Eye (tissue), 1 donor: Measurements from ENCODE around the gene POLR3K.

Experiments
- DNase-seq: peaks from one replicate; pipeline ENCODE4 v3.0.0-alpha.2; 2015

Gene POLR3K

DNA sequence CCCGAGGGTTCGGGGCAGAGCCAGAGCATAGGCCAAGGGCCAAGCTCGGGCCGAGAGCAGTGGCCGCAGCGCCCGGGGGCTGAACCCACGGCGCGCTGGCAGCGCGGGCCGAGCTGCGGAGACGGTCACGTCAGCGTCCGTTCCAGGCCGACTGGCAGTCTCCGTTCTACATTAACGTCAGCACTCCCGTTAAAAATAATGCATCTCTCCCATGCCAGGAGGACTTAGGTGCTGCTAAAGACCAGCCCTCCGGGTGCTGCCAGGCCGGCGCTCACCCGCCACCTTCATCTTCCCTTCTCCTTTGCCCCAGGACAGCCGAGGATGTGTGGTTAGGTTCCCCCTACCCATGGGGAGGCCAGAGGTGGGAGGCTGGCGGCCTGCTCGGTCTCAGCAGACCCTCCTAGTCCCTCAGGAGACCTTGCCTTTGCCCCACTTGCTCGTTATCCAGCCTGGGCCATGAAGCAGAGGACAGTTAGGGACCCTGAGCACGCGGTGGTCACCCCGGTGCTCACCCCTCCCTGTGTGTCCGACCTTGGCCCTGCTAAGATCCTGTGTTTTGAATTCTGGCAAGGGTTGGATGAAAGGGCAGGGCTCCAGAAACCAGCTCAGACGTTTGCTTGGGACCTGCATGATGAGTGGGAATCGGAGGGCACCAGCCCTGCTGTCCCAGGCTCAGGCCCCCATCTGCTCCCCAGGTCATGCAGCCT, 25.2 kb upstream of the POLR3K start:
- DNase-seq: peak; percentile 62

- DNase-seq: peak; percentile 91
Observed at GRCh38 chr16:77807-78443, 24.5 kb upstream of the POLR3K start, which contains the start of gene MPG. TSS of gene MPG (plus strand) at chr16:78225. CDS start at chr16:78310, 85 bp downstream.

GRCh38 chr16:77273-77806, 23.9 kb upstream of the POLR3K start:
- DNase-seq: peak; percentile 73

DNA sequence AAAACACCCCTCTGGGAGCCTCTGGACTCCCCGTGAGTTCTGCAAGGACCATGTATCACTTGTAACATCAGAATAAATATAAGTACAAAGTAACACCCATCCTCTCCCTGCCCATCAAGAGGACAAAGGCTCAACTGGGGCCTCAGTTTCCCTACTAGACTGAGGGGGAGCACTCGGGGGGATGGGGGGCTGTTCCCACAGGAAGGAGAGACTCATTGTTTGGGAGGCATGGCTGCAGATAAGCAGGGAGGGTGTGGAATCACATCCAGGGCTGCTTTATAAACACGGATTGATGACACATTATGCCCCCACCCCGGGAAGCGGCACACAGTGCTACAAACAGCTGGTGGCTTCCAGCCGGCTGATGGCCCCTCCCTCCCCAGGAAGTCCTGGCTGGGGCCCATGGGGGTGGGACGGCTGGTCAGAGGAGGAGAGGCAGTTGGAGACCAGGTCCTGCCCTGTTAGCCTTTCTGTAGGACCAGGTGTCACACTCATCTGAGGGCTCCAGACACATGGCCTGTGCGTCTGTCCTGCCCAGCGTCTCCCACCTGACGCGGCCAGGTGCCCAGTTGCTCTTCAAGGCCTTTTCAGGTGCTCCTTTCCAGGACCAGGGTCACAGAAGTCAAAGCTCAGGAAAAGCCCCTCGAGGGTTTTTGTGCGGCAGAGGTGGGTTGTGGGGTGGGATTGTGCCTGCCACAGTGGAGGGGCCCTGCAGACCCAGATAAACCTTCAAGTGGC, 23.3 kb upstream of the POLR3K start:
- DNase-seq: no peak

- DNase-seq: peak; percentile 50
Observed at GRCh38 chr16:75580-76501, 22.4 kb upstream of the POLR3K start.

DNA sequence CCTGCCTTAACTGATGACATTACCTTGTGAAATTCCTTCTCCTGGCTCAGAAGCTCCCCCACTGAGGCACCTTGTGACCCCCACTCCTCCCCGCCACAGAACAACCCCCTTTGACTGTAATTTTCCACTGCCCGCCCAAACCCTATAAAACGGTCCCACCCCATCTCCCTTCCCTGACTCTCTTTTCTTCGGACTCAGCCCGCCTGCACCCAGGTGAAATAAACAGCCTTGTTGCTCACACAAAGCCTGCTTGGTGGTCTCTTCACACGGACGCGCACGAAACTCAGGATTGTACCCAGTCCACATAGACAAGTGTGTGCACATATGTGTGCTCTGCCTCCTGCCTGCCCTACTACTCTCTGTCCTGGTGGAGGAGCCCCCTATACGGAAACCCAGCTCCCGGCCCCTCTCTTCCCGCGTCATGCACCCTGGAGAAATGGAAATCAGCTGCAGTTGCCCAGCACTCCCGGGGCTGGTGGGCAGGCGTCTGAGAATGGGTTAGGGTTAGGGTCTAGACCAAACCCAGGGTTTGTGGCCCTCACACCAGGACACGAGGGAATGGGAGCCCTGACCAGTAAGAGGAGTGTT, 21.4 kb upstream of the POLR3K start:
- DNase-seq: no peak

DNA sequence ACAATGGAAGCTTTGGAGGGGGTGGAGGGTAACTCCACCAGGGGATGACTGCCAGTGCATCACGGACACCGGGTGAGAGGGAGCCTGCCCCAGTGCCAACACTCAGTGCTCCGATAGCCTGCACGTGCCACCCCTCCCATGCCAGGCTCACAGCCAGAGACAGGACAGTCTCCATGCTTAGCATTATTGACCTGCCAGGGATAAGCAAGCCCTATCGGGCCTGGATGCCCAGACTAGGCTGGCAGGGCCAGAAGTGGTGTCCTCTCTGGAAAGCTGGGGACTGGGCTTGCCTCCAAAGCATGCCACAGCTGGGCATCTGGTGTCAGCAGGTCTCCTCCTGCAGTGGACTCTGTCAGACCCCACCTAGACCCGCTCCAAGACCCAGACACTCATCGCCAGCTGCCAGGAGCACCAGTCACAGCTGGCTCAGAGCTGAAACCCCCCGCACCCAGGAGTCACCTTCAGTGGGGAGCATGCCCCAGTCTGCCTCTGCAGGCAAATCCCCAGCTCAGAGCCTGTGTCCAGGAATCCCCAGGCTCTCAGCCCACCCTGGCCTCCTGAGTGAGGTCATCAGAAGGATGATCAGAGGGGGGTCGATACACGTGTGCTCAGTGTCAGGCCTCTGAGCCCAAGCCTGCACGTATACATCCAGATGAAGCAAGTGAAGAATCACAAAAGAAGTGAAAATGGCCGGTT, 20.8 kb upstream of the POLR3K start:
- DNase-seq: no peak

DNA sequence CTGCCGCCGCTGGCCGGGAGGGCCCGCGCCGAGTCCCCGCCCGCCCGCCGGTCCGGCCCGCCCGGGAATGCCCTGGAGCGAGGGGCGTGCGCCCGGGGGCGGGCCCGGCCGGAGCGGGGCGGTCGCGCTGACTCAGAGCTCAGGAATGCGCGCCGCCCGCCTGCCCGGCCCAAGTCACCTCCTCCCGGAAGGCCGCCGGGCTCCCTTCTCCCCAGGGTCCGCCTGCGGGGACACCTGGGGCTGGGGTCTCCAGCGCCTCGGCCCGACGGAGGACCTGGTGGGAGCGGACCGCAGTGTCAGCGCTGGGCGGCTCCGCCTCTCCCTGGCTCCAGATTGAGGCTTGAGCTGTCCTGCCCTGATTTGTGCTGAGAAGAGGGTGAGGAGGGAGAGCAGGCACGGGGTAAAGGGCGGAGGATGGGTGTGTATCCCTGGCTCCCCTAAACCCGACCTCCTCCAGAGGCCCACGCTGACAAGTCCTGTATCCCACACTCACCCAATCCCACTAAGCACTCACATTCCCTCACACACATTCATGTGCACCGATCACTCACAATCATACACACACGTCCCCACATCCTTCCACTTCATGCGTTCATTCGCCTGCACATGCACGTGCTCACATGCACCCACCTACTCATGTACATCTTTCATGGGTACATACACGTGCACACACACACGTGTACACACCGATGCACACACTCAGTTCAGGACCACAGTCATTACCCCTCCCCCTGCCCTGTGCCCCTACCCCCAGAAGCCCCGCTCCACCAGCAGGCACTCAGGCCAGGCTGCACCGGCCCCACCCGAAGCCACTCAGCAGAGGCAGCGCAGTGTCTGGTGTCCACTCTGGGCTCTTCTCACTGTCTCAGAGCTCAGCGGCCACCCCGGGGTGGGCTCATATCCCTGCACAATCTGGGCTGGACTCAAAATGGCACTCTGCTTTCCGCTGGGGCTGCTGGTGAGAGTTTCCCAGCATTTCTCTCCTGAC, 19.4 kb upstream of the POLR3K start, which contains the start of gene RHBDF1:
RHBDF1 (minus strand) TSS at position 71 of the 988 bp plus-strand sequence. CDS start 7,616 bp downstream, outside the sequence.
- peak; percentile 76 for DNase-seq

- peak; percentile 75 for DNase-seq
Observed at GRCh38 chr16:71540-72401, 18.4 kb upstream of the POLR3K start.

- no peak for DNase-seq
Observed at GRCh38 chr16:71210-71539, 17.8 kb upstream of the POLR3K start.

DNA sequence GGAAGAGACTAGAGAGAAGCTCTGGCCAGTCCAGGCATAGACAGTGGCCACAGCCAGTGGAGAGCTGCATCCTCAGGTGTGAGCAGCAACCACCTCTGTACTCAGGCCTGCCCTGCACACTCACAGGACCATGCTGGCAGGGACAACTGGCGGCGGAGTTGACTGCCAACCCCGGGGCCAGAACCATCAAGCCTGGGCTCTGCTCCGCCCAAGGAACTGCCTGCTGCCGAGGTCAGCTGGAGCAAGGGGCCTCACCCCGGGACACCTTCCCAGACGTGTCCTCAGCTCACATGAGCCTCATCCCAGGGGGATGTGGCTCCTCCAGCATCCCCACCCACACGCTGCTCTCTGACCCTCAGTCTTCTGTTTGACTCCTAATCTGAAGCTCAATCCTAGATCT, 15.8 kb upstream of the POLR3K start:
- no peak for DNase-seq

- peak; percentile 57 for DNase-seq
Observed at GRCh38 chr16:67884-68789, 14.7 kb upstream of the POLR3K start.

DNA sequence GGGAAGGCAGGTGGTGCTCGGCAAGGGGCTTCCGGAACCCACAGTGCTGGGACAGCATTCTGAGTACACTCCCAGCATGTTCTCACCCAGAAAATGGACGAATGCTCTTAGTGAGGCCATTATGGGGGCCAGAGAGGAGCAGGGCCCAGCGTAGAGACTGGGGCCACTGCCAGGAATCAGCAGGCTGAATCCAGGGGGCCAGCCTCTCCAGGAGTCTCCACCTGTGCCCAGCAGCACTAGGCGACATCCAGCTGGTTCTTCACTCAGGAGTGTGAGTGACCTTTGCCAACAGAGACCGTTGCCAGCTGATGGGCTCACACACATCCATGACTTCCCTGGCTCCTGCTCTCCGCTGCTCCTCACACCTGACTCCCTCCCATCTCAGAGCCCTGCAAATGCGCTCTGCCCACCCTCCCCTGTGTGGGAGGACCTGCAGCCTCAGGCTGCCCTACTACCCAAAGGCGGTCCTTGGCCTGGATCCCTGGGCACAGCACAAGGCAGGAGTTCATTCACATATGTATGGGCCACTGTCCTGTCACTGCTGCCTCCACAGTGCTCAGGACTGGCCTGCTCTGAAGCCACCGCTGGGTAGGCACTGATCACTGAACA, 13.9 kb upstream of the POLR3K start:
- no peak for DNase-seq

DNA sequence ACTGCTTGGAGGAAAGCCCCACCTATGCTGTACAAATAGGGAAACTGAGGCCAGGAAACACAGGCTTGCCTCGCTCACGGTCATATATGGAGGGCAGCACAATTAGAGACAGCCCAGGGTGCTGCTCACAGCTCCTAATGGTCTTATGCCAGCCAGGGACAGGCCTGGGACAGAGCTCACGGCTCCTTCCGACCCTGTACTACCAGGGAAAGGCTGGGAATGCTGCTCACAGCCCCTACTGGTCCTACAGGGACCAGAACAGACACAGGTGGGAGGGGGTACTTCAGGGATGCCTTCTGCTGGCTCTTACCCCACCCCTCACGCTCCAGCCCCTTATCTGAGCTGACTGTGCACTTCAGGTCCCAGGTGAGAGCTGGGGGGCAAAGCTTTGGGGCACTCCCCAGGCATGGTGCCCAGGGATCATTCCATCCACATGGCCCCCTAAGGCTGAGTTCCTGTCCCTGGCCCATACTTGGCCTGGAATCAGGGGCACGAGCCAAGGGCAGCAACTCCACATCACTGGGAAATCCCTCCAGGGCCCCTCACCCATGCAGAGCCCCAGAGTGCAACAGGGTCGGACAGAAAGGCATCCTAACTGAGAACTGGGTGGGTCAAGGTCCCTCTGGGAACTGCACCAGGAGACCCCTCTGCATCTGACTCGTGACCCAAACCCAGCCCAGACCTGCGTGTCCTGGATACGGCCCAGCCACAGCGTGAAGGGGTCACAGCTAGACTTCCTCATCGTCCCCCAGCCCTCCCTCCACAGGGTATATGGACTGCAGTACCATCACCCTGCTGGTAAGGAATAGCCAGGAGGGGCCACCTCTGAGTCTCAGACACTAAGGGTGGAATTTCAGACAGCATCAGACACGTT, 13.1 kb upstream of the POLR3K start:
- no peak for DNase-seq

GRCh38 chr16:65745-66144, 12.3 kb upstream of the POLR3K start:
- peak; percentile 89 for DNase-seq

- no peak for DNase-seq
Observed at GRCh38 chr16:64914-65255, 11.5 kb upstream of the POLR3K start.
